ENCODE results near the gene MAP2K5.

MAP2K5 gene

GRCh38 chr15:67534360-67534759, 8.1 kb upstream of the MAP2K5 start:
- no peak for TF ChIP-seq EZH2 (IDR thresholded peaks at IDR 0.05; ENCODE audit: borderline replicate concordance, low read length)
- TF ChIP-seq CTCF (IDR thresholded peaks at IDR 0.05; ENCODE audit: low read length) = no peak
- Histone ChIP-seq H3K79me2 (ENCODE audit: insufficient read depth, low read length) (no peaks in the 10 kb centered on the region), H3K9me3 (ENCODE audit: low read length) (no peaks in the 10 kb centered on the region), H3K9me2 (ENCODE audit: low read depth, low read length) (no peaks in the 10 kb centered on the region), H3K4me3 (ENCODE audit: low read depth, low read length, poor library complexity, severe bottlenecking) (no peak overlapping the region), H3K27ac (ENCODE audit: low read depth, low read length, poor library complexity, severe bottlenecking) (no peak overlapping the region), H3K27me3 (ENCODE audit: insufficient read depth, low read length) (no peaks in the 10 kb centered on the region), H2AFZ (ENCODE audit: low read length) (no peak overlapping the region), H3K4me2 (ENCODE audit: low read length) (no peak overlapping the region), H3K36me3 (ENCODE audit: insufficient read depth, low read length) (0 out of 2 replicates have a peak, but pooled peaks cover 6% of the 10 kb centered on the region), H3K4me1 (ENCODE audit: insufficient read depth, low read length, severe bottlenecking) (peaks cover 8% of the 10 kb centered on the region), H3F3A (ENCODE audit: insufficient read depth, low read length) (no peaks in the 10 kb centered on the region), H4K20me1 (ENCODE audit: insufficient read depth, low read length) (no peaks in the 10 kb centered on the region), H3K9ac (ENCODE audit: low read length) (no peak overlapping the region)

- TF ChIP-seq CTCF (IDR thresholded peaks at IDR 0.05; ENCODE audit: low read length) (no peak), EZH2 (IDR thresholded peaks at IDR 0.05; ENCODE audit: borderline replicate concordance, low read length) (no peak)
- H3K36me3 ChIP-seq (ENCODE audit: insufficient read depth, low read length) = no peaks in the 10 kb centered on the region
Measured at GRCh38 chr15:67537771-67538170, 4.7 kb upstream of the MAP2K5 start.

GRCh38 chr15:67543348-67543718, 830 bp downstream of the MAP2K5 start:
- no peak for TF ChIP-seq EZH2 (IDR thresholded peaks at IDR 0.05; ENCODE audit: borderline replicate concordance, low read length)
- TF ChIP-seq CTCF (IDR thresholded peaks at IDR 0.05; ENCODE audit: low read length) = no peak
- peak overlapping the region; percentile 84 for H3K4me3 ChIP-seq (ENCODE audit: low read depth, low read length, poor library complexity, severe bottlenecking)
- H3K4me2 ChIP-seq (ENCODE audit: low read length) = peak overlapping the region; percentile 82
- no peaks in the 10 kb centered on the region for H3K79me2 ChIP-seq (ENCODE audit: insufficient read depth, low read length)
- peaks cover 71% of the 10 kb centered on the region for H3K4me1 ChIP-seq (ENCODE audit: insufficient read depth, low read length, severe bottlenecking)
- H3K36me3 ChIP-seq (ENCODE audit: insufficient read depth, low read length) = peaks cover 15% of the 10 kb centered on the region; the same call in 1 of the 2 replicates
- H3K9me3 ChIP-seq (ENCODE audit: low read length) = no peaks in the 10 kb centered on the region
- H3F3A ChIP-seq (ENCODE audit: insufficient read depth, low read length) = peaks cover 3% of the 10 kb centered on the region; the same call in 1 of the 2 replicates
- H2AFZ ChIP-seq (ENCODE audit: low read length) = no peak overlapping the region
- no peaks in the 10 kb centered on the region for H4K20me1 ChIP-seq (ENCODE audit: insufficient read depth, low read length)
- peak overlapping the region; percentile 84 for H3K27ac ChIP-seq (ENCODE audit: low read depth, low read length, poor library complexity, severe bottlenecking)
- peak overlapping the region; percentile 87 for H3K9ac ChIP-seq (ENCODE audit: low read length)
- no peaks in the 10 kb centered on the region for H3K27me3 ChIP-seq (ENCODE audit: insufficient read depth, low read length)
- no peaks in the 10 kb centered on the region for H3K9me2 ChIP-seq (ENCODE audit: low read depth, low read length)

More at GRCh38 chr15:67537771-67538170, 4.7 kb upstream of the MAP2K5 start:
- H4K20me1 ChIP-seq (ENCODE audit: insufficient read depth, low read length) = no peaks in the 10 kb centered on the region
- H3K27ac ChIP-seq (ENCODE audit: low read depth, low read length, poor library complexity, severe bottlenecking) = no peak overlapping the region
- no peaks in the 10 kb centered on the region for H3K79me2 ChIP-seq (ENCODE audit: insufficient read depth, low read length)
- H3K4me2 ChIP-seq (ENCODE audit: low read length) = no peak overlapping the region
- H3F3A ChIP-seq (ENCODE audit: insufficient read depth, low read length) = no peaks in the 10 kb centered on the region
- H2AFZ ChIP-seq (ENCODE audit: low read length) = no peak overlapping the region
- no peak overlapping the region for H3K4me3 ChIP-seq (ENCODE audit: low read depth, low read length, poor library complexity, severe bottlenecking)
- H3K9me3 ChIP-seq (ENCODE audit: low read length) = no peaks in the 10 kb centered on the region
- no peaks in the 10 kb centered on the region for H3K9me2 ChIP-seq (ENCODE audit: low read depth, low read length)
- H3K27me3 ChIP-seq (ENCODE audit: insufficient read depth, low read length) = no peaks in the 10 kb centered on the region
- peaks cover 27% of the 10 kb centered on the region for H3K4me1 ChIP-seq (ENCODE audit: insufficient read depth, low read length, severe bottlenecking)
- no peak overlapping the region for H3K9ac ChIP-seq (ENCODE audit: low read length)

Measured in OCI-LY1 (cell line).